CD4-positive, alpha-beta T cell (primary cell): ENCODE measurements around the gene CHRNB4. TPM values are rescaled to one million over a fixed set of nuclear protein-coding genes. Genes with fewer than 3 reads are reported as not detected.

ENCODE experiments used
- ATAC-seq: fragments of 200-7000 bp; cut with Tn5 transposase; one replicate; pipeline ENCODE4 v1.10.0; 2022; ENCODE audit warnings: mild to moderate bottlenecking; ENCODE audit not compliant: poor library complexity
- CTCF ChIA-PET: fragments of 350-600 bp; sonication (Branson Sonifier 250); formaldehyde crosslinking; loops from one replicate; lab custom pipeline; 2021; ENCODE audit warnings: antibody characterized with exemption, inconsistent platforms; lab: Charles Lee
- POLR2A ChIA-PET: fragments of 350-600 bp; sonication (Branson Sonifier 250); formaldehyde crosslinking; loops from one replicate; lab custom pipeline; 2021; ENCODE audit warnings: antibody characterized with exemption, inconsistent platforms; lab: Charles Lee
- DNase-seq, 14 experiments: peaks; one replicate each; pipeline ENCODE4 v3.0.0-alpha.2; 2013 to 2020; ENCODE audit warnings: mixed read lengths in 2 of 14
- H3K27ac ChIP-seq, 2 donors: one replicate each; pipeline versions ENCODE4 v1.5.1 to v1.7.0; 2013; ENCODE audit warnings: low read length in 2 of 2, low read depth in 1 of 2, mild to moderate bottlenecking in 1 of 2
- H3K27me3 ChIP-seq, 2 experiments: 1 replicate in 1 of 2; 2 replicates in 1 of 2; pipeline versions ENCODE4 v1.6.1 to v1.7.0; 2013; ENCODE audit warnings: low read length in 2 of 2, control low read depth in 1 of 2, mild to moderate bottlenecking in 1 of 2, moderate library complexity in 1 of 2; ENCODE audit not compliant: insufficient read depth in 2 of 2, control insufficient read depth in 1 of 2
- H3K36me3 ChIP-seq: one replicate; pipeline ENCODE4 v1.6.1; 2013; ENCODE audit warnings: low read length, control low read depth; ENCODE audit not compliant: insufficient read depth
- H3K4me1 ChIP-seq: one replicate; pipeline ENCODE4 v1.6.1; 2013; ENCODE audit warnings: low read length, control low read depth; ENCODE audit not compliant: insufficient read depth
- H3K4me3 ChIP-seq: one replicate; pipeline ENCODE4 v1.5.1; 2013; ENCODE audit warnings: mild to moderate bottlenecking, low read length, moderate library complexity
- H3K9me3 ChIP-seq, 2 experiments: 1 replicate in 1 of 2; 2 replicates in 1 of 2; pipeline versions ENCODE4 v1.6.1 to v1.7.0; 2013; ENCODE audit warnings: low read length in 2 of 2, mild to moderate bottlenecking in 2 of 2, control low read depth in 1 of 2, moderate library complexity in 1 of 2; ENCODE audit not compliant: control insufficient read depth in 1 of 2, insufficient read depth in 1 of 2
- H3K27ac Mint-ChIP-seq: one replicate; pipeline ENCODE4 v1.8.0; 2020; ENCODE audit warnings: mixed read lengths
- H3K27me3 Mint-ChIP-seq: one replicate; pipeline ENCODE4 v1.8.0; 2021; ENCODE audit warnings: mixed read lengths
- H3K36me3 Mint-ChIP-seq: one replicate; pipeline ENCODE4 v1.8.0; 2021; ENCODE audit warnings: low read depth, mixed read lengths
- H3K4me1 Mint-ChIP-seq: one replicate; pipeline ENCODE4 v1.8.0; 2021; ENCODE audit warnings: low read depth, mixed read lengths
- H3K4me3 Mint-ChIP-seq: one replicate; pipeline ENCODE4 v1.8.0; 2020; ENCODE audit warnings: mild to moderate bottlenecking, mixed read lengths
- H3K9me3 Mint-ChIP-seq: one replicate; pipeline ENCODE4 v1.8.0; 2020; ENCODE audit warnings: mixed read lengths
- CTCF ChIP-seq: fragments of 200-600 bp; IDR thresholded peaks from one replicate; pipeline ENCODE4 v1.8.0; 2022; ENCODE audit warnings: antibody characterized with exemption, mild to moderate bottlenecking
- intact Hi-C, 2 experiments: fragments of 100-400 bp; cut with DNase I in 1 of 2; cut with micrococcal nuclease in 1 of 2; formaldehyde crosslinking; loops; one replicate each; pipeline versions ENCODE4 v1.15.1 to v1.9.0; 2023 to 2025; cut with DNase I, micrococcal nuclease
- total RNA-seq, 174 experiments: library from RNA in 2 of 174; stranded (reverse) in 2 of 174; gene quantifications; one replicate each; pipeline ENCODE4 v1.2.3 and lab custom pipeline; 2021 to 2026

CHRNB4 gene
- total RNA-seq, 2 experiments from 2014 or later = not detected

- no peak for TF ChIP-seq CTCF
- H3K9me3 ChIP-seq = no peaks in the 10 kb centered on the region
- Mint-ChIP-seq H3K9me3 (no peaks in the 10 kb centered on the region), H3K27me3 (peaks cover 4% of the 10 kb centered on the region), H3K4me3 (no peak overlapping the region), H3K4me1 (no peaks in the 10 kb centered on the region), H3K27ac (no peak overlapping the region), H3K36me3 (no peaks in the 10 kb centered on the region)
- ATAC-seq = no peak
- DNase-seq = no peak
- no peaks in the 10 kb centered on the region for H3K4me1 ChIP-seq
- H3K36me3 ChIP-seq = no peaks in the 10 kb centered on the region
- ChIA-PET CTCF (no interaction called here), POLR2A (no interaction called here)
- no peak overlapping the region for H3K4me3 ChIP-seq
- H3K27me3 ChIP-seq = peaks cover 0 to 2% of the 10 kb centered on the region in 2 experiments
- intact Hi-C loops = no loop called here
- H3K27ac ChIP-seq = no peak overlapping the region
Observed at GRCh38 chr15:78603467-78603866, 37.5 kb downstream of the CHRNB4 start.

GRCh38 chr15:78599189-78599588, 41.8 kb downstream of the CHRNB4 start:
- Histone ChIP-seq H3K27ac (no peak overlapping the region), H3K9me3 (no peaks in the 10 kb centered on the region), H3K27me3 (no peaks in the 10 kb centered on the region), H3K36me3 (no peaks in the 10 kb centered on the region), H3K4me3 (no peak overlapping the region), H3K4me1 (no peaks in the 10 kb centered on the region)
- Mint-ChIP-seq H3K36me3 (no peaks in the 10 kb centered on the region), H3K27ac (no peak overlapping the region), H3K4me1 (no peaks in the 10 kb centered on the region), H3K27me3 (peaks cover 4% of the 10 kb centered on the region), H3K9me3 (no peaks in the 10 kb centered on the region), H3K4me3 (no peak overlapping the region)
- no peak for TF ChIP-seq CTCF
- DNase-seq = no peak
- intact Hi-C loops = no loop called here
- ChIA-PET CTCF (no interaction called here), POLR2A (no interaction called here)
- no peak for ATAC-seq

GRCh38 chr15:78598348-78598747, 42.7 kb downstream of the CHRNB4 start:
- Mint-ChIP-seq H3K9me3 (no peaks in the 10 kb centered on the region), H3K4me3 (no peak overlapping the region), H3K27me3 (no peaks in the 10 kb centered on the region), H3K36me3 (no peaks in the 10 kb centered on the region), H3K4me1 (no peaks in the 10 kb centered on the region), H3K27ac (no peak overlapping the region)
- ChIA-PET CTCF (no interaction called here), POLR2A (no interaction called here)
- Histone ChIP-seq H3K27ac (no peak overlapping the region), H3K36me3 (no peaks in the 10 kb centered on the region), H3K4me3 (no peak overlapping the region), H3K27me3 (no peaks in the 10 kb centered on the region), H3K4me1 (no peaks in the 10 kb centered on the region), H3K9me3 (no peaks in the 10 kb centered on the region)
- intact Hi-C loops = no loop called here
- no peak for TF ChIP-seq CTCF
- DNase-seq (no peak), ATAC-seq (no peak)
